Forelimb muscle (tissue), 1 donor: ENCODE measurements around the gene POLR1E. TPM values are rescaled to one million over a fixed set of nuclear protein-coding genes. Genes with fewer than 3 reads are reported as not detected.
"Not testable (repeated sequence)": the region's sequence is repeated elsewhere in the genome, so short reads cannot be mapped to it uniquely, and the experiment has no call there.

Source experiments
- DNase-seq: peaks from one replicate; pipeline ENCODE4 v3.0.0-alpha.2; 2013; ENCODE audit warnings: low read depth
- polyA plus RNA-seq: library from polyadenylated mRNA; unstranded; fragments of 120-200 nt; gene quantifications from one replicate; pipeline ENCODE4 v1.2.1, GENCODE V29; 2013; ENCODE audit not compliant: insufficient read length

Gene POLR1E
- polyA plus RNA-seq, 1 donor = 27.3 TPM

- no peak for DNase-seq
These were observed 16.3 kb downstream of the POLR1E start for GRCh38 chr9:37501957-37502596.

GRCh38 chr9:37503736-37504135 lies 18.0 kb downstream of the POLR1E start:
- DNase-seq = no peak

DNA sequence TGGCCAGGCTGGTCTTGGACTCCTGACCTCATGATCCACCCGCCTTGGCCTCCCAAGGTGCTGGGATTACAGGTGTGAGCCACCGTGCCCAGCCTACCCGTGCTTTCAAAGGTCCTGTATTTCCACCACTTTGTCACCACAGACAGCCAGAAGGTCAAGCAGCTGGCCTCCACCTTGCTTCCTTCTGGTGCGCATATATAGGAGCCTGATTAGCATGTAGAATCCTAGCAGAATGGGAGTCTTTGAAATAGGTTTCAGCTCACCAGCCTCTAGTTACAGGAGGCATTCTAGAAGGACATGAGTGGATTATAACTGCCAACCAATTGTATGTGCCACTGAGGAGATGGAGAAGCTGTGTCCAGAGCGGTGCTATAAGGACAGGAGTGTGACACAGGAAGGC lies 18.9 kb downstream of the POLR1E start:
- DNase-seq = no peak

DNA sequence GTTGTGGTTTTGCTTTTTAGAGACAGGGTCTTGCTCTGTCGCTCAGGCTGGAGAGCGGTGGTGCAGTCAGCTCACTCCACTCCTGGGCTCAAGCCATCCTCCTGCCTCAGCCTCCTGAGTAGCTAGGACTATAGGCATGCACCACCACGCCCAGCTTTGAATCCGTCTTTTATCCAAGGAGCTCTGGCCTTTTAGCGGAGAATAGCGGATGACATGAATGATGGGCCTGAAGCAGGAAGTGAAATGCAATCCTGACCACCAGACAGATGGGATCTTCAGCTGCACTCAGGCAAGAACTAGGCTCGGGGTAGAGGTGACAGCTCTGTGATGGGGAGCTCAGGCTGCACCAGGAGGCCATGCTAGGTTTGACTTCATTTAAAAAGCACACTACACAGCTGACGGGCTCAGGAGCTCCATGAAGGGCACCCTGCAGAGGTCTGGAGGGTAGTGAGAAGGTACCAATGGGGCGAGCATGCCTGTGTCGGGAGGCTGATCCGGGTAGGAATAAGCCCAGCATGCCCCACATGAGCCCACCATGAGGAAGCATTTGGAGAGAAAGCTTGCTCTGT lies 21.9 kb downstream of the POLR1E start:
- no peak for DNase-seq

- DNase-seq = no peak
These were observed 22.5 kb downstream of the POLR1E start for GRCh38 chr9:37508135-37508833.

DNA sequence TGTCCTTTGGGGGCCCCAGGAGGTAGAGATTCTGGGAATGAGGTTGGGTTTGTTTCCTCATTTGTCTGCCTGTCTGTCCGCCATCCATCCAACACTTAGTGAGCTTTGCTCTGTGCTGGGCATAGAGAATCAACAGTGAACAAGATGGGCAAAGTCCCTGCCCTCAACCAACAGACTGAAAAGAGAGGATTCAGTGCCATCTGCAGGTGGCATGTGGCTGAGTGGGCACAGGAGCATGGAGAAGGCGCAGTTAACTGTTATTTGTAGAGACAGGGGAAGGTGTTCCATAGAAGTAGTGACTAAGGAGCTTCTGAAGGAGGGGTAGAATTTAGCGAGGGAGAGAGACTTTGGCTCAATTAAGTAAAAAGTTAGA lies 23.1 kb downstream of the POLR1E start:
- no peak for DNase-seq

DNA sequence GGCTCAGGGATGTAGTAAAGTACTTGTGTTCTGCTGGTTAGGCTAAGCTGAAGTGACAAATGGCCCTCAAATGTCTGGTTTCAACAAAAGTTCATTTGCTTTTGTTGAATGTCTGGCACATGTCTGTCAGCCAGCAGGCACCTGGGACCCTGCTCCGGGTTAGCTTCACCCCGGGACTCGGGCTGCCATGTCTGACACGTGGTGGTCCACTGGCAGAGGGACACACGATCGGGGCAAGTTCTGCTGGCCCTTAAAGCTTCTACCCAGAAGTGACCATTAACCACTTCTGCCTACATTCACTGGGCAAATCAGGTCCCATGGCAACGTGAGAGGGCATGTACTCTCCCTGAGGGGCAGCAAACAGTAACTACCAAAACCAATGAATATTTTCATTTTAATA lies 23.8 kb downstream of the POLR1E start:
- no peak for DNase-seq

- not testable (repeated sequence) for DNase-seq
These were observed 24.3 kb downstream of the POLR1E start for GRCh38 chr9:37510053-37510452.

- DNase-seq = no peak
These were observed 25.6 kb downstream of the POLR1E start for GRCh38 chr9:37511016-37512010.

- no peak for DNase-seq
These were observed 26.7 kb downstream of the POLR1E start for GRCh38 chr9:37512437-37512836.

- DNase-seq = not testable (repeated sequence)
These were observed 28.7 kb downstream of the POLR1E start for GRCh38 chr9:37514415-37514814.

DNA sequence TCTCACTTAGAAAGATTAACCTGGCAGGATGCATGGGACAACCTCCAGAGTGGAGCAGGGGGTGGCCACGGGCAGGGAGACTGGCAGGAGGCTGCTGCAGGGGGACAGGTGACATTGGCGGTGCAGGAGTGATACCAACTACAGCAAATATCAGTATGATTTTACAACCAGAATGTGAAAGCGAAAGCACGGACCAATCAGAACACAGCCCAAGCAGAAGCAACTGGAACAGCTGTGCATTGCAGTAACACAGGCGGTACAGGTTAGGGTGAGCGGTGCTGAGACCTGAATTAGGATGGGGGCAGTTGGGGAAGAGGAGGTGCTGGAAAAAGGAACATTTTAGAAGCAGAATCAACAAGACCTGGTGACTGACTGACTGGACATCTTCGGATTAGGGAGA lies 29.3 kb downstream of the POLR1E start:
- no peak for DNase-seq

- no peak for DNase-seq
These were observed 30.0 kb downstream of the POLR1E start for GRCh38 chr9:37515620-37516258.

DNA sequence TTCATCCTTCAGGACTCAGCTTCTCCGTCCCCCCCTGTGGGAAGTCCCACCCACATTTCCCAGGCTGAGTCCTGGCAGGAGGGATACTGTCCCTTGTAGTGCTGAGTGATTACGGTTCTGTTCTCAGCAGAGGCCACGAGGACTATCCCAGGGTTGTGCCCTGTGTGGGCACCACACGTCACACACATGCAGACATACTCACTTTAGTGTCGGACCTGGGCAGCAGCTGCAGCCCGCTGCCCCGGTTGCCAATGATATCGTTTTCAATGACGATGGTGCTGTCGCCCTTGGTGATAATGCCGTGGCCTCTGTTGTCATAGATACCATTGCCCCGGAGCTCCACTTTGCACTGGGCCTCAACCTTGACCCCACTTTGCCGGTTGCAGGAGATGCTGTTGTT lies 32.2 kb downstream of the POLR1E start:
- DNase-seq = no peak

DNA sequence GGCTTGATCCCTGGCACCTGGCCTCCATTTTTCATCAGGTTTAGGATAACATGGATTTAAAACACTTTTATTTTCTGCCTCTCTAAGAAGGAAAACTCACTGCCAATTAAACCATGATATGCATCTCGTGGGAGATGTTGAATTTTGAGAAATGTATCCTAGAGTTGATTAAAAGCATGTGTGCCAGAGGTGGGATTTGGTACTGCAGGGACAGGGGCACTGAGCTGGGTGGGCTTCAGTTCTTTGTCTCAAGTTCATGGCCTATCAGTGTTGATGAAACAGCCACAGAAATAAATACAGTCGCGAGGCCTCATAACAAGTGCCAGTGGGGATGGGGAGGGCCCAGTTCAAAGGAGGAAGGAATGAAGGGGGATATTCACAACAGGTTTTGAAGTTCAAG lies 34.9 kb downstream of the POLR1E start:
- no peak for DNase-seq

DNA sequence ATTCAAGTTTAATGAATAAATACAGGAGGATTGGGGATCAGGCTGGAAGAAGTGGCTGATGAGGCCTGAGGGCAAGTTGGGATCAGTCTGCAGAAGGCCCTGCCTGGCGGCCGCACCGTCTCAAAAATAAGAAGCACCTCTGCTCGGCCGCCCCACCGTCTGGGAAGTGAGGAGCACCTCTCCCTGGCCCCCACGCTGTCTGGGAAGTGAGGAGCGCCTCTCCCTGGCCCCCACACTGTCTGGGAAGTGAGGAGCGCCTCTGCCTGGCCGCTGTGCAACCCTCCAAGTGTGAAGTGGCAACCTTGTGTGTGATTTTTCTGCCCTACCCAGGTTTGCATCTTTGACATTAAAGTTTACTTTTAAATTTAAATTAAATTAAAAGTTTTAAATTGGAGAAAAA lies 35.4 kb downstream of the POLR1E start:
- DNase-seq = no peak

DNA sequence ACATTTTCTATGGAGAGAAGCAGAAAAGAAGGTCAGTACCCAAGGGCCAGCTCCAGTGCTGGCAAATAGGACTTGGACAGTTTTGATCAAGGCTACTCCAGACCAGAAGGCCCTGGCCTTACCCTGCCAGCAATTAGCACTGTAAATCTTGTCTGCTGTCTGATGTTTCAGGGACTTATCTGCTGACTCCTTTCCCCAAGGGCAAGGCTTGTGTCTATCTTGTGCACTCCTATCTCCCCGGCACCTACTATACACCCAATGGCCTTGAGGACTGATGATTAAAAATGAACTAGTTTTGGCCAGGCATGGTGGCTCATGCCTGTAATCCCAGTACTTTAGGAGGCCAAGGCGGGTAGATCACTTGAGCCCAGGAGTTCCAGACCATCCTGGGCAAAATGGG lies 37.2 kb downstream of the POLR1E start:
- DNase-seq = no peak

- no peak for DNase-seq
These were observed 38.2 kb downstream of the POLR1E start for GRCh38 chr9:37523916-37524315.

GRCh38 chr9:37528652-37529471 lies 43.1 kb downstream of the POLR1E start:
- DNase-seq = no peak

DNA sequence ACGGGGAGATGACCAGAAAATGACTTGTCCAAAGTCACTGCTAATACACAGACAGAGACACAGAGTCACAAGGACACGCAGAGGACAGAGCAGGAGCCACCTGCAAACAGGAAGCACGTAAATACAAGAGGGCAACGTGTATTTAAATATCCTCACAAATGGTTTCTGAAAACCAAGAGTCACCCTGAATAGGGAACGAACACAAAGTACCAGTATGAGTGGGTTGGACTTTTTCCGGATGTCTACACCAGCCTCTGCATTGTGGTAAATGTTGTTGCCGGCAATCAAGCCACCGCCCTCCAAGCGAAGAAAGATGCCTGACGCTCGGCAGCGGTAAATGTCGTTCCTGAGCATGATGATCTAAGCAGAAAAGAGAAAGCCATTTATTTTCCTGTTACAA lies 46.0 kb downstream of the POLR1E start:
- no peak for DNase-seq

- DNase-seq = no peak
These were observed 48.7 kb downstream of the POLR1E start for GRCh38 chr9:37534412-37534811.
